ENCODE results near the gene LAGE3. TPM values are rescaled to one million over a fixed set of nuclear protein-coding genes. Genes with fewer than 3 reads are reported as not detected.
A peak's percentile ranks its signal among the peaks of the same experiment; 100 is the strongest.

LAGE3 gene
- total RNA-seq, 4 donors from 2014 or later, result 4.7 to 19.4 (median 13.1) TPM; not detected in 1

DNA sequence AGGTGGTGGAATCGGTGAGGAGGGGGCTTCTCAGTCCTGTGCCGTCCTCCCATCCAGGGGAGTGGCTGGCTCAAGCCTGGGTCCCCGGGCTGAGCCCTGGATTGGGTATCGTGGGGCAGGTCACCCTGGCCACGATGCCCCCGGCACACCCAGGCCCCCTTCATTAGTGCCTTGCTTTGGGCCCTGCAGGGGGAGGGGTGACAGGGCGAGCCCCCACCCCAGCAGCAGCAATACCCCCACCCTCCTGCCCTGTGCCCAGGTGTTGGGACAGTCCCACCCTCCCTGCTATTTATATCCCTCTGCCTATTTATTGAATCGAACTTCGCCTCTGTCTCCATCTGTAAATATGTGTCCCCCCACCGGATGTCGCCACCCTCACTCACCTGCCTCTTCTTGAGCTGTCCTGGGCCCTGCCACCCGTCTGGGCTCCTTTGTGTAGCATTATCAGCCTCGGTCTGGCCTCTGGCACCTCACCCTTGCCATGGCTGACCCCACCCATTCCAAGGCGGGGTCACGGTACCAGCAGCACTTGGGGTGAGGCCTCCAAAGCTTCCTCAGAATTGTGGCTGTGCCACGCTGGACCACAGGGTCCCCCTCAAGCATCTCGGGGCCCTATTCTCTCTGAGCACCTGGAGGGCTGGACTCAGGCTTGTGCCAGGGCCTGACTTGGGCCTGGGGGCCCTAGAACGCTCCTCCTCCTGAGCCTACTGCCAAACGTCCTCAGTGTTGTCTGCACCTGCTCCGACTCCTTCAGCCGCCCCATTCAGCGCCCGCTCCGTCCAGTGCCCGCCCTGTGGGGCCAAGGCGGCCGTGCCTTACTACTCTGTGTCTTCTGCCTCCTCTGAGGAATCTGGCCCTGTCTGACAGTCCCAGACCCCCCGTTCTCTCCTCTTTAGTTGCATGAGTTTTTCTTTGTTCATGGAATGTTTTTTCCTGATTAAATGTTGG is 6.1 kb downstream of the LAGE3 start:
- DNase-seq, result no peak
- no peaks in the 10 kb centered on the region for H3K4me1 ChIP-seq
- TF ChIP-seq POLR2A (IDR thresholded peaks at IDR 0.05) (no peak), CTCF (IDR thresholded peaks at IDR 0.05) (no peak)

GRCh38 chrX:154471839-154472684 is 7.0 kb downstream of the LAGE3 start:
- Histone ChIP-seq H3K9me3 (no peaks in the 10 kb centered on the region), H3K4me1 (no peaks in the 10 kb centered on the region), H3K27me3 (no peaks in the 10 kb centered on the region), H3K4me3 (no peak overlapping the region), H3K36me3 (no peaks in the 10 kb centered on the region), H3K27ac (no peak overlapping the region)
- intact Hi-C loops (cut with DNase I; ENCODE audit: low total_unique reads), result no loop called here
- TF ChIP-seq POLR2A (IDR thresholded peaks at IDR 0.05) (no peak), CTCF (IDR thresholded peaks at IDR 0.05) (no peak)
- peak in 1 of 2 donors; percentile 9 for DNase-seq

More for the DNA sequence above, 6.1 kb downstream of the LAGE3 start:
- Histone ChIP-seq H3K27me3 (no peaks in the 10 kb centered on the region), H3K36me3 (no peaks in the 10 kb centered on the region), H3K27ac (no peak overlapping the region), H3K4me3 (no peak overlapping the region), H3K9me3 (no peaks in the 10 kb centered on the region)
- intact Hi-C loops (cut with DNase I; ENCODE audit: low total_unique reads), result no loop called here

DNA sequence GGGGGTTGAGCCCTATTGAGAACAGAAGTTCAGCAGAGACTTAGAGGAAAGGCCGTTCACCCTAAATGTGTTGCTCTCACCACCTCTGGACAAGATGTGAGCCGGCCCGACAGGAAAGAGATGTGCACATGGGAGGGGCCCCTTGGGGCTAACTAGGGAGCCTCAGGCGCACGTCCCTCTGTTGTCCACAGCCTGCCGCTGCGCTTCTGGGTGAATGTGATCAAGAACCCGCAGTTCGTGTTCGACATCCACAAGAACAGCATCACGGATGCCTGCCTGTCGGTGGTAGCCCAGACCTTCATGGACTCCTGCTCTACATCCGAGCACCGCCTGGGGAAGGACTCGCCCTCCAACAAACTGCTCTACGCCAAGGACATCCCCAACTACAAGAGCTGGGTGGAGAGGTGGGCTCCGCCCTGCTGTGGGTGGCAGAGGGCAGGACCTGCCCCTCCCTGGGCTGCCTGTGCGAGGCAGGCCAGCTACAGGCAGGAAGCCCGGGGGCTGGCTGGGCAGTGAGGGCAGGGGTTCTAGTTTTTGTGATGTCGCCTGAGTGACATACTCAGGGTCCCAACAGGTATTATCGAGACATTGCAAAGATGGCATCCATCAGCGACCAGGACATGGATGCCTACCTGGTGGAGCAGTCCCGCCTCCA is 8.0 kb downstream of the LAGE3 start:
- no peaks in the 10 kb centered on the region for H3K9me3 ChIP-seq
- no peak overlapping the region for H3K4me3 ChIP-seq
- no peaks in the 10 kb centered on the region for H3K27me3 ChIP-seq
- no peak for TF ChIP-seq POLR2A (IDR thresholded peaks at IDR 0.05)
- no peak for TF ChIP-seq CTCF (IDR thresholded peaks at IDR 0.05)
- intact Hi-C loops (cut with DNase I; ENCODE audit: low total_unique reads), result no loop called here
- H3K36me3 ChIP-seq, result no peaks in the 10 kb centered on the region
- no peak for DNase-seq
- no peak overlapping the region for H3K27ac ChIP-seq
- no peaks in the 10 kb centered on the region for H3K4me1 ChIP-seq

DNA sequence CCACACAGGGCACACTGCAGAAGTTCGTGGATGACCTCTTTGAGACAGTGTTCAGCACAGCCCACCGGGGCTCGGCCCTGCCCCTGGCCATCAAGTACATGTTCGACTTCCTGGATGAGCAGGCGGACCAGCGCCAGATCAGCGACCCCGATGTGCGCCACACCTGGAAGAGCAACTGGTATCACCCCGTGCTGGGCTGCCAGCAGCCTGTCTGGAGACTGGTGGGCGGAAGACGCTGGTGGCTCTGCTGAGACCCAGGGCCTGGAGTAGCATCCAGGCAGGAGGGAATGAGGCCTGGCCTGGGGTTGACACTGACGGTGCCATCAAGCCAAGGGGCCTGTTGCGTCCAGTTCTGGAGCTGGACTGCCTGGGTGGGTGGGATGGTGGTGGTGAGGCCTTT is 8.6 kb downstream of the LAGE3 start:
- intact Hi-C loops (cut with DNase I; ENCODE audit: low total_unique reads), result no loop called here
- Histone ChIP-seq H3K27me3 (no peaks in the 10 kb centered on the region), H3K4me1 (no peaks in the 10 kb centered on the region), H3K9me3 (no peaks in the 10 kb centered on the region), H3K27ac (no peak overlapping the region), H3K4me3 (no peak overlapping the region), H3K36me3 (no peaks in the 10 kb centered on the region)
- TF ChIP-seq POLR2A (IDR thresholded peaks at IDR 0.05) (no peak), CTCF (IDR thresholded peaks at IDR 0.05) (no peak)
- DNase-seq, result no peak
